ENCODE measurements around the gene ZMYM2.

Gene ZMYM2

GRCh38 chr13:20130012-20130411 lies 171.5 kb downstream of the ZMYM2 start:
- in situ Hi-C loops (cut with MboI; ENCODE audit: low sequenced_read_pairs), result no loop called here

GRCh38 chr13:20130652-20131051 lies 172.1 kb downstream of the ZMYM2 start:
- in situ Hi-C loops (cut with MboI; ENCODE audit: low sequenced_read_pairs), result no loop called here

DNA sequence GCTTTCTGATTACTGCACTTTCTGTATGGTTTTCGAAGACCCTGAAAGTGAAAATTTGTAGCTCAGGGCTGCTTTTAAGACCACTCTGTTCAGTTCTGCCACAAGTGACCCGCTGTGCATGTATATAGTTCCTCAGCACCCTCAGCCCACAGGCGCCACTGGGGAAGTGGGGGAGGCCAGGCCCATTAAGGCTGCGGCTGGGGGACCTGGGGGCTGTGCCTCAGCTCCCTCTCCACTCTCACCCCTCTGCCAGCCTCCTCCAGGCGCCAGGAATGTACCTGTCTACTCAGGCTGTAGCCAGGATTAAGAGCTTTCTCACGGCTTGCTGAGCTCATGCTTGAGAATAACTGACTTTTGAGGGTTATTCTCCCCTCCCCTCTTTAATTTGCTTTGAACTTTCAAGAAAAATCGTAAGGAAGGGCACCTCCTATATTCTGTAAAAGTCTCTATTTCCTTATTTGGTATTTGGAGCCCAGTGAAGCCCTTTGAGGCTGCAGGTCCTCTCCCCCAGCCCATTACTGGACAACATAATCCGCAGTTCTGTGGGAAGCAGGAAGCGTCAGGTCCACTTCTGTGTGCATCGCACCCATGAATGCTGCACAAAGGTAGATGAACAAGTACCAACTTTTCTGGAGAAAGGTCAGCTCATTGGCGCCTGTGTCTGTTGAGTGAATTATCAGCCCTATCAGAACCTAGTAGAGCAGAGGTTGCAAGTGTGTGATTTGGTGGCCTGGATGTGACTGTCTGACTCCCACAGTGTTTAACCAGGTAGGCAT lies 172.7 kb downstream of the ZMYM2 start:
- in situ Hi-C loops (cut with MboI; ENCODE audit: low sequenced_read_pairs), result no loop called here

- in situ Hi-C loops (cut with MboI; ENCODE audit: low sequenced_read_pairs), result no loop called here
These were observed 173.6 kb downstream of the ZMYM2 start for GRCh38 chr13:20132052-20132634.

GRCh38 chr13:20134732-20135131 lies 176.2 kb downstream of the ZMYM2 start:
- in situ Hi-C loops (cut with MboI; ENCODE audit: low sequenced_read_pairs), result no loop called here

GRCh38 chr13:20136781-20137703 lies 178.5 kb downstream of the ZMYM2 start:
- in situ Hi-C loops (cut with MboI; ENCODE audit: low sequenced_read_pairs), result no loop called here

- in situ Hi-C loops (cut with MboI; ENCODE audit: low sequenced_read_pairs), result no loop called here
These were observed 179.3 kb downstream of the ZMYM2 start for GRCh38 chr13:20137875-20138274.

DNA sequence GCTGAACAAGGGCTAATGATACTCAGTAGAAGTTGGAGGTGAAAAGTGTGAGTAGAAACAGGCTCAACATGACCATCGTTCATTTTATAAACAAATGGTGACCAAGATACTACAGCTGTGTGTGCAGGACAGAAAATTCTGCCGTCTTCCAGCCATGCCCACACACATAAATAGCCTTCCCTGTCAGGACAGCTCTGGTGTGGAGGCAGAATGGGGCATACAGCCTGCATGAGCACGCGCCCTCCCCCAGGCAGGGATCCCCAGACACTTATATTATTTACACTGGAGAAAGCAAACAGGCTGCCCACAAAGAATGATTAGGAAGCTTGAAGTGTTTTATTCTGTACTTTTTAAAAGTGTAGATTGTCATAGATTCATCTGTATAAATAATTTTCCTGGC lies 182.0 kb downstream of the ZMYM2 start:
- in situ Hi-C loops (cut with MboI; ENCODE audit: low sequenced_read_pairs), result no loop called here
